Mesendoderm (in vitro differentiated cells): Measurements from ENCODE around the gene NCOA1.
"Not testable (repeated sequence)": the region's sequence is repeated elsewhere in the genome, so short reads cannot be mapped to it uniquely, and the experiment has no call there.

Experiments
- DNase-seq: peaks from one replicate; pipeline ENCODE4 v3.0.0; 2013
- H2AK5ac ChIP-seq: 2 replicates; pipeline ENCODE4 v1.6.1; 2013; ENCODE audit warnings: low read length, inconsistent platforms
- H2BK120ac ChIP-seq: 2 replicates; pipeline ENCODE4 v1.6.1; 2013; ENCODE audit warnings: low read depth, mild to moderate bottlenecking, low read length, moderate library complexity, mixed read lengths
- H2BK15ac ChIP-seq: replicated peaks from 2 replicates; pipeline ENCODE4 v1.6.1; 2013; ENCODE audit warnings: low read depth, mild to moderate bottlenecking, moderate library complexity
- H2BK5ac ChIP-seq: 2 replicates; pipeline ENCODE4 v1.6.1; 2013; ENCODE audit warnings: low read length, inconsistent platforms
- H3K18ac ChIP-seq: 2 replicates; pipeline ENCODE4 v1.6.1; 2013; ENCODE audit warnings: mild to moderate bottlenecking, low read length, mixed read lengths
- H3K23ac ChIP-seq: one replicate; pipeline ENCODE4 v1.6.1; 2013; ENCODE audit warnings: low read length
- H3K27ac ChIP-seq: 2 replicates; pipeline ENCODE4 v1.5.1; 2013; ENCODE audit warnings: low read depth, mild to moderate bottlenecking, inconsistent platforms, low read length, moderate library complexity
- H3K27me3 ChIP-seq: 2 replicates; pipeline ENCODE4 v1.6.1; 2013; ENCODE audit warnings: low read length, control low read depth, mild to moderate bottlenecking, inconsistent platforms; ENCODE audit not compliant: insufficient read depth, poor library complexity
- H3K36me3 ChIP-seq: 2 replicates; pipeline ENCODE4 v1.6.1; 2013; ENCODE audit warnings: low read length, inconsistent platforms; ENCODE audit not compliant: control insufficient read depth, insufficient read depth
- H3K4ac ChIP-seq: one replicate; pipeline ENCODE4 v1.6.1; 2013; ENCODE audit warnings: low read depth, mild to moderate bottlenecking, low read length, moderate library complexity
- H3K4me1 ChIP-seq: 2 replicates; pipeline ENCODE4 v1.6.1; 2013; ENCODE audit warnings: low read depth, low read length, inconsistent platforms; ENCODE audit not compliant: control insufficient read depth
- H3K4me2 ChIP-seq: 2 replicates; pipeline ENCODE4 v1.6.1; 2013; ENCODE audit warnings: low read length
- H3K4me3 ChIP-seq: 2 replicates; pipeline ENCODE4 v1.5.1; 2013; ENCODE audit warnings: mild to moderate bottlenecking, low read length
- H3K56ac ChIP-seq: one replicate; pipeline ENCODE4 v1.6.1; 2013; ENCODE audit warnings: low read length
- H3K79me1 ChIP-seq: 2 replicates; pipeline ENCODE4 v1.6.1; 2013; ENCODE audit warnings: low read length, inconsistent platforms
- H3K79me2 ChIP-seq: 2 replicates; pipeline ENCODE4 v1.6.1; 2013; ENCODE audit warnings: mild to moderate bottlenecking, low read length; ENCODE audit not compliant: control insufficient read depth, insufficient read depth
- H3K9ac ChIP-seq: 2 replicates; pipeline ENCODE4 v1.6.1; 2013; ENCODE audit warnings: low read length, inconsistent platforms
- H4K5ac ChIP-seq: one replicate; pipeline ENCODE4 v1.6.1; 2013; ENCODE audit warnings: low read length
- H4K8ac ChIP-seq: one replicate; pipeline ENCODE4 v1.6.1; 2013; ENCODE audit warnings: low read depth, mild to moderate bottlenecking, control low read depth, low read length, moderate library complexity
- WGBS: extraction: QIAGEN DNeasy Blood & Tissue Kit; methylation state at CpG from one replicate; pipeline ENCODE4 v1.1.7; 2013; ENCODE audit warnings: low lambda C conversion rate, missing lambda C conversion rate; ENCODE audit not compliant: insufficient coverage; ENCODE audit errors: extremely low coverage; 5-methylcytosine and 5-hydroxymethylcytosine counted together

NCOA1 gene

GRCh38 chr2:24480245-24480644 is 10.8 kb upstream of the NCOA1 start:
- no peak overlapping the region for H3K23ac ChIP-seq
- H3K36me3 ChIP-seq = no peaks in the 10 kb centered on the region
- H2BK15ac ChIP-seq = no peak overlapping the region
- H3K9ac ChIP-seq = no peak overlapping the region
- no peak overlapping the region for H4K5ac ChIP-seq
- H3K4me2 ChIP-seq = no peak overlapping the region
- no peak overlapping the region for H2BK5ac ChIP-seq
- no peaks in the 10 kb centered on the region for H3K79me2 ChIP-seq
- H2BK120ac ChIP-seq = no peak overlapping the region
- no peak overlapping the region for H3K4me3 ChIP-seq
- H3K4ac ChIP-seq = no peak overlapping the region
- no peak overlapping the region for H3K27ac ChIP-seq
- no CpG with 5 or more reads among the region's 4 CpGs for WGBS
- no peak overlapping the region for H2AK5ac ChIP-seq
- no peak overlapping the region for H3K18ac ChIP-seq
- H3K27me3 ChIP-seq = no peaks in the 10 kb centered on the region
- H3K79me1 ChIP-seq = no peaks in the 10 kb centered on the region
- DNase-seq = no peak
- H3K56ac ChIP-seq = no peak overlapping the region
- H3K4me1 ChIP-seq = no peaks in the 10 kb centered on the region
- H4K8ac ChIP-seq = no peak overlapping the region

- no peak overlapping the region for H4K5ac ChIP-seq
- no peak overlapping the region for H4K8ac ChIP-seq
- H3K36me3 ChIP-seq = no peaks in the 10 kb centered on the region
- H3K79me1 ChIP-seq = no peaks in the 10 kb centered on the region
- H2AK5ac ChIP-seq = no peak overlapping the region
- H3K79me2 ChIP-seq = no peaks in the 10 kb centered on the region
- H3K4me2 ChIP-seq = no peak overlapping the region
- H2BK5ac ChIP-seq = no peak overlapping the region
- no peak for DNase-seq
- no peak overlapping the region for H3K9ac ChIP-seq
- H3K27me3 ChIP-seq = no peaks in the 10 kb centered on the region
- H2BK15ac ChIP-seq = no peak overlapping the region
- H3K4me1 ChIP-seq = no peaks in the 10 kb centered on the region
- no peak overlapping the region for H3K23ac ChIP-seq
- H3K56ac ChIP-seq = no peak overlapping the region
- WGBS = no CpG with 5 or more reads among the region's 5 CpGs
- no peak overlapping the region for H2BK120ac ChIP-seq
- no peak overlapping the region for H3K18ac ChIP-seq
- no peak overlapping the region for H3K4ac ChIP-seq
- H3K27ac ChIP-seq = no peak overlapping the region
- H3K4me3 ChIP-seq = no peak overlapping the region
Measured at GRCh38 chr2:24482251-24482971, 8.6 kb upstream of the NCOA1 start.

DNA sequence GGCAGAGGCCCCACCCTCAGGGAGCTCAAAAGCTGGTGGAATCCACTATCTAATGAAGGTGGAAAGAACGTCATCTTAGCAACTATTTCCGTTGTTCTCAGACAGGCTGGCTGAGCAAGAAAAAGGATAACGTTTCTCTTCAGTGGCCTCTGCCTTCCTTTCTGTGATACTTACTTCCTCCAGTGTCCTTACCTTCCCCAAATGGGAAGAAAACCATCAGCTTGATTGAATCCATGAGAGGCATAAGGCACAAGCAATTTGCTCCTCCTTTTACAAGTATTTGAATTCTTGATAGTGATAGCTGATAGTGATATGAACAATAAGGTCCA is 8.1 kb upstream of the NCOA1 start:
- no peak overlapping the region for H3K4me2 ChIP-seq
- H2AK5ac ChIP-seq = no peak overlapping the region
- DNase-seq = no peak
- H3K27me3 ChIP-seq = no peaks in the 10 kb centered on the region
- no peak overlapping the region for H3K4me3 ChIP-seq
- no peaks in the 10 kb centered on the region for H3K79me2 ChIP-seq
- H2BK120ac ChIP-seq = no peak overlapping the region
- no peak overlapping the region for H4K5ac ChIP-seq
- H3K9ac ChIP-seq = no peak overlapping the region
- no peak overlapping the region for H2BK5ac ChIP-seq
- no peaks in the 10 kb centered on the region for H3K4me1 ChIP-seq
- no peak overlapping the region for H3K56ac ChIP-seq
- H2BK15ac ChIP-seq = no peak overlapping the region
- no peak overlapping the region for H3K18ac ChIP-seq
- H3K27ac ChIP-seq = no peak overlapping the region
- no peak overlapping the region for H3K23ac ChIP-seq
- no peaks in the 10 kb centered on the region for H3K79me1 ChIP-seq
- no peaks in the 10 kb centered on the region for H3K36me3 ChIP-seq
- WGBS = no CpG with 5 or more reads among the region's 3 CpGs
- no peak overlapping the region for H4K8ac ChIP-seq
- H3K4ac ChIP-seq = no peak overlapping the region

- H3K56ac ChIP-seq, H2BK15ac ChIP-seq, H3K4ac ChIP-seq, H2AK5ac ChIP-seq, H3K9ac ChIP-seq, H3K27me3 ChIP-seq, H3K27ac ChIP-seq, H2BK5ac ChIP-seq, H3K36me3 ChIP-seq, DNase-seq, H2BK120ac ChIP-seq, H3K18ac ChIP-seq, H4K8ac ChIP-seq, H3K4me3 ChIP-seq, H3K79me1 ChIP-seq, H3K23ac ChIP-seq, H4K5ac ChIP-seq, H3K79me2 ChIP-seq, H3K4me1 ChIP-seq, H3K4me2 ChIP-seq: not testable (repeated sequence)
- WGBS = no CpG with 5 or more reads among the region's 6 CpGs
Measured at GRCh38 chr2:24484677-24485076, 6.4 kb upstream of the NCOA1 start.

DNA sequence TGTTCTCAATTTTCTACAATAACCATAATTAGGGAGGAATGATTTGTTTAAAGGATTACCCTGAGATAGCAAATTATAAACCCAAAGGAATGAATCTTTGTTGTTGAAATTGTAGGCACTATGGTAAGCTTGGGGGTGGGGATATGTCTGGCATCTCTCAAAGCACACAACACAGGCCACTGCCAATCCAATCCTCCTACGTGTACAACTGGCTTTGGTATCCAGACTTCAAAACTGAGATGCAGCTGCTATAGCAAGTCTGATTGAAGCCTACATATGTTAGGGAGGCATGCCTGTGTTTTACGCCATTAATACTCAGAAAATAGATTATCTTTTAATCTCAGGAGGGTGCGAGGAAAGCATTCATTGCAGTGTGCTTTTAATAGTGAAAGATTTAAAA is 5.9 kb upstream of the NCOA1 start:
- no peak overlapping the region for H3K23ac ChIP-seq
- no peak overlapping the region for H3K18ac ChIP-seq
- H4K5ac ChIP-seq = no peak overlapping the region
- no peak overlapping the region for H3K4ac ChIP-seq
- H3K56ac ChIP-seq = no peak overlapping the region
- H3K36me3 ChIP-seq = no peaks in the 10 kb centered on the region
- no peak overlapping the region for H2BK5ac ChIP-seq
- no peak overlapping the region for H2AK5ac ChIP-seq
- H3K9ac ChIP-seq = no peak overlapping the region
- no peak overlapping the region for H3K4me2 ChIP-seq
- no peak overlapping the region for H3K4me3 ChIP-seq
- no peaks in the 10 kb centered on the region for H3K79me2 ChIP-seq
- H4K8ac ChIP-seq = no peak overlapping the region
- DNase-seq = no peak
- H3K4me1 ChIP-seq = peaks cover 6% of the 10 kb centered on the region
- no peaks in the 10 kb centered on the region for H3K27me3 ChIP-seq
- no peak overlapping the region for H3K27ac ChIP-seq
- no peak overlapping the region for H2BK120ac ChIP-seq
- WGBS = no CpG with 5 or more reads among the region's 3 CpGs
- H3K79me1 ChIP-seq = no peaks in the 10 kb centered on the region
- H2BK15ac ChIP-seq = no peak overlapping the region

DNA sequence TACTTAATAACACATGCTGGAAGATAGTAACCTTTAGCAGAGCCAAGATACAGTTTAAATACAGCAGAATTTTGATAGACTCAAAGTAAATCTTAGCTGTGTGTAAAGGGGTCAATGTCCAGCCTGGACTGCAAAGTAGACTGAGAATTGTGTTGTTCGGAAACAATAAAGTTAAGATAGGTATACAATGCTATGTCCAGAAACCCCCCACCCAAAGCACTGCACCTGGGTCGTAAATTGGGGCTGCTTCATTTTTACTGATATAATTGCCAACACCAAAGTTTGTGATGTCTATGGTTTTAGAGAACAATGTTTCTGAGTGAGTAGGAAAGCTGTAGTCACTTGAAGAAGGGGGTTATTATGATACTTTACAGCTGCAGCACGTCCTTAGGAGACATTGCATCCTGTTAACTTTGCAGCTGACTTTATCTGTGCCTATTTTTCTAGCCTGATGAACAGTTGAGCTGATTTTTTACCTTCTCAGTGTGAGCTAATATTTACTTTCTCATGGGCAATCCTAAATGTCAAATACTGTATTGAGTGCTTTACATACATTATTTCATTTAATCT is 4.3 kb upstream of the NCOA1 start:
- Histone ChIP-seq H3K4ac (no peak overlapping the region), H3K23ac (no peak overlapping the region), H3K56ac (no peak overlapping the region), H3K27me3 (no peaks in the 10 kb centered on the region), H2BK5ac (no peak overlapping the region), H3K27ac (no peak overlapping the region), H3K18ac (no peak overlapping the region), H2AK5ac (no peak overlapping the region), H3K4me2 (no peak overlapping the region), H2BK120ac (no peak overlapping the region), H3K9ac (no peak overlapping the region), H3K79me1 (no peaks in the 10 kb centered on the region), H2BK15ac (no peak overlapping the region), H4K5ac (no peak overlapping the region), H3K36me3 (no peaks in the 10 kb centered on the region), H4K8ac (no peak overlapping the region), H3K79me2 (no peaks in the 10 kb centered on the region), H3K4me1 (peaks cover 6% of the 10 kb centered on the region), H3K4me3 (no peak overlapping the region)
- no CpG with 5 or more reads among the region's 3 CpGs for WGBS
- DNase-seq = no peak
